ENCODE measurements around the gene ATP10B.

The ATP10B gene

GRCh38 chr5:160793530-160793899, 58.5 kb downstream of the ATP10B start:
- H3K4me3 ChIP-seq (ENCODE audit: low read depth, low read length) = no peak overlapping the region
- no peak for TF ChIP-seq CTCF (IDR thresholded peaks at IDR 0.05; ENCODE audit: low read depth, low read length)

DNA sequence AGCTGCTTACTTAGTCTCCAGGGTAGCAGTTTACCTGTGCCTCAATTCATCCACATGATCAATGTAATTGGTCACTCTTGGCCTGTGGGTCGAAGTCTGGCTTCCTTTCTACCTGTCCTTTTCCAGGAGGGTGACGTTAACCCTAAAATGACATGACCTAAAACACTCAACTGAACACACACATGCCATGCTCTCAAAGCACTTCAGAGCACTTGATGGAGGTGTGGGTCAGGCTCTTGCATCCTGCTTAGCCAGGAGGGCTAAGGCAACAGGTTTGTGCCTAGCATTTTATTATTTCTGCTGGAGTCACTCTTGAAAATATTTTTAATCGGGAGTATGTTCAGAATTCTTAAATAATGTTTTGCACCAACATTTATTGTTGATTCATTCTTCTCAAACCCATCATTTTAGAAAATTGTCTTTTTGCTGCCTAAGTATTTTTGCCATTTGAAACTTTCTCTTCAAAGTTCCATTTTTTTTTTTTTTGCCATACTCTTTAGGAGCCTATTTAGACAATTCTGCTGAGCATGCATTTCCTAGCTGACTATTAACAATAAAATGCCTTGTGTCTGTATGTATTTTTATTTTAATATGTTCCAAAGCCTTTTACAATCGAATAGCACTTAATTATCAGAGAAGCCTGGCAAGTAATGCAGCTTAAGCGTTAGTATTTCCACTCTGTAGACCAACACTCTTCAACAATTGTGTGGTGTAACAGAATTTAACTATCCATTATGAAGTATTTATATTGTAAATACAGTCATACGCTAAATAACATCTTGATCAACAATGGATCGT, 59.1 kb downstream of the ATP10B start:
- no peak for TF ChIP-seq CTCF (IDR thresholded peaks at IDR 0.05; ENCODE audit: low read depth, low read length)
- no peak overlapping the region for H3K4me3 ChIP-seq (ENCODE audit: low read depth, low read length)

DNA sequence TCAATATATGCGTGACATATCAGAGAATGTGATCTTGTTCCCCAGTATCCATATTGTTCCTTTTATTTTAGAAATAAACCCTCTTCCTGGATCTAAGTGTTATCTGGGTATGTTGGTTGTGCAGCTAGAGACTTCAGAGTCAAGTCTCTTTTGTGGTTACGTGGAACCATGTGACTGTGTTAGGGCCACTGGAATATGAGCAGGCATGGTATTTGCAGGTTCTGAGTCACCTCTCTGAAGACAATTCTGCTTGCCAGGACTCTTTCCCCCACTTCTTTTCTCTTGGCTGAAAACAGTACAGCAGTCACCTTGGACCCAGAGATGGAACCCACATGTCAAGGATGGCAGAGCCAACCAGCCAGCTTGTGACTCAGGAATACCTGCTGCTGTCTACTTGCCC, 59.7 kb downstream of the ATP10B start:
- TF ChIP-seq CTCF (IDR thresholded peaks at IDR 0.05; ENCODE audit: low read depth, low read length) = no peak
- no peak overlapping the region for H3K4me3 ChIP-seq (ENCODE audit: low read depth, low read length)

GRCh38 chr5:160789219-160789859, 62.7 kb downstream of the ATP10B start:
- no peak overlapping the region for H3K4me3 ChIP-seq (ENCODE audit: low read depth, low read length)
- TF ChIP-seq CTCF (IDR thresholded peaks at IDR 0.05; ENCODE audit: low read depth, low read length) = no peak

DNA sequence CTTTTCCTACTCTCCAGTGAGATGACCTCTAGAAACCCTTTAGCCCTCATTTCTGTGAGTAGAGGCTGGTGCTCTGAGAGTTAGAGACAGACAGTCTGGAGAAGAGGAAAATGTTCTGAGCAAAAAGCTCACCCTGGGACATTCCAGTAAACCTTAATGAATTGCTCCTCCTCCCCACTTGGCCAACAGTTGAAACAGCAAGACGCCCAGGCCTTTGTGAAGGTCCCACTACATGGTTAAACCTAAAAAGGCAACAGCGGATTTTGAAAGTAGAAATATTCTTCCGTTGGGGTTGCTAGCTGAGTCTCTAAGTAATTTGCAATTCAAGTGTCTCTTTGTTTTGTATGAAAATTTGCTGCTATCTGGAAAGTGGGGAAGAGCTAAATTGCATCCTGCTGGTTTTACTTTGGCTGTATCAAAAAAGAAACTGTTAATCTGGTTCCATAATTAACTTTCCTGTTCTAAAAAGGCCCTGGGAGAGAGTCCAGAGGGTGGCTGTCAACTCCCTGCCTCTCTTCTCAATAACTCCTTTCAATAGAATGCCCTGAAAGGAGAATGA, 63.8 kb downstream of the ATP10B start:
- no peak for TF ChIP-seq CTCF (IDR thresholded peaks at IDR 0.05; ENCODE audit: low read depth, low read length)
- H3K4me3 ChIP-seq (ENCODE audit: low read depth, low read length) = no peak overlapping the region

DNA sequence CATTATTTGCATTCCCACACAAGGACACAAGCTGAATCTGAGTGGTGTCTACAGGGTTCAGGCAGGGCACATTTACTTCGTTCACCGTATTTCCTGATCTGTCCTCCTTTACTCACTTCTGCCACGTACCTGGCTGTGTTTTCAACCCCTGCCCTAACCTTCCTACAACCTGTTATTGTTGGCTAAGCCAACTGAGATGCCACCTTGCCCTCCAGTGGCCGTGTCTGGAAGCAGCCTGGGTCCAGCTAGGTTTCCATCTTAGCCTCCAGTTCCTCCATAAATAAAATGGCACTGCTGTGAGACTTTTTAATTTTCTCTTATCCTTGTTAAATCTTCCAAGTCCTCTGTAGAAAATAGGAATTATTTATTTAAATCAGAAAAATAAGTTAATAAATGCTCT, 64.8 kb downstream of the ATP10B start:
- H3K4me3 ChIP-seq (ENCODE audit: low read depth, low read length) = no peak overlapping the region
- TF ChIP-seq CTCF (IDR thresholded peaks at IDR 0.05; ENCODE audit: low read depth, low read length) = no peak
